Measurements from ENCODE around the gene CLPTM1.

The CLPTM1 gene

GRCh38 chr19:45025264-45025663 is 70.1 kb downstream of the CLPTM1 start:
- no peak for DNase-seq (ENCODE audit: low spot score)
- in situ Hi-C loops (cut with MboI; ENCODE audit: low sequenced_read_pairs, unreplicated experiment) = no loop called here
- no peak for TF ChIP-seq CTCF (IDR thresholded peaks at IDR 0.05; ENCODE audit: borderline replicate concordance, control extremely low read depth, extremely low read depth, insufficient read depth, missing control alignments)

GRCh38 chr19:45027371-45027770 is 72.2 kb downstream of the CLPTM1 start:
- in situ Hi-C loops (cut with MboI; ENCODE audit: low sequenced_read_pairs, unreplicated experiment) = no loop called here
- DNase-seq (ENCODE audit: low spot score) = no peak
- TF ChIP-seq CTCF (IDR thresholded peaks at IDR 0.05; ENCODE audit: borderline replicate concordance, control extremely low read depth, extremely low read depth, insufficient read depth, missing control alignments) = no peak

DNA sequence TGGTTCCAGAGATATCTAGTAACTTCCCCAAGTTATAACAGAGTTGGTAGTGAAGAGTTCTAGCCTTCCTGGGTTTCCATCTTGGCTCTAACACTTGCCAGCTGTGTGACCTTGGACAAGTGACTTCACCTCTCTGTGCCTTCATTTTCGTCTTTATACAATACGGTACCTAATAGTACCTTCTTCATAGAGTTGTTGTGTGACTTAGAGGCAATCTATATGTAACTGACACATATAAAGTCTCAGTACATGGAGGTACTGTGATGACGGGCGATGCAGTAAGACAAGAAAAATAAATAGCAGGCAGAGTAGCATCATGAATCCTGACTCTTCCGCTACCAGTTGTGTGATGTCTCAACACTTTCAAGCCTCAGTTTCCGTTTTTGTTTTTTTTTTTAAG is 75.6 kb downstream of the CLPTM1 start:
- in situ Hi-C loops (cut with MboI; ENCODE audit: low sequenced_read_pairs, unreplicated experiment) = no loop called here
- TF ChIP-seq CTCF (IDR thresholded peaks at IDR 0.05; ENCODE audit: borderline replicate concordance, control extremely low read depth, extremely low read depth, insufficient read depth, missing control alignments) = no peak
- no peak for DNase-seq (ENCODE audit: low spot score)

- no peak for DNase-seq (ENCODE audit: low spot score)
- in situ Hi-C loops (cut with MboI; ENCODE audit: low sequenced_read_pairs, unreplicated experiment) = no loop called here
- TF ChIP-seq CTCF (IDR thresholded peaks at IDR 0.05; ENCODE audit: borderline replicate concordance, control extremely low read depth, extremely low read depth, insufficient read depth, missing control alignments) = no peak
Observed at GRCh38 chr19:45032421-45032820, 77.2 kb downstream of the CLPTM1 start.

DNA sequence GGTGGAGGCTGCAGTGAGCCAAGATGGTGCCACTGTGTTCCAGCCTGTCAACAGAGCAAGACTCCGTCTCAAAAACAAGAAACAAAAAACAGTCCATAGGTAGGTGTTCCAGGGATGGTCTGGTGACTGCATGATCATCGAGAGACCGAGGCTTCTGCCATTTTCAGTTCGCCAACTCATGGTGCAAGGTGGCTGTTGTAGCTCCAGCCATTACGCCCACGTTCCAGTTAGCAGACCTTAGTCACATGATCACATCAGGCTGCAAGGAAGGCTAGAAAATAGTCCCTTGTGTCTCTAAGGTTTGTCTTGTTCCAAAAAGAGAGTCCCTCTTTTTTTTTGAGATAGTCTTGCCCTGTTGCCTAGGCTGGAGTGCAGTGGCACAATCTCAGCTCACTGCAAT is 80.6 kb downstream of the CLPTM1 start:
- no peak for DNase-seq (ENCODE audit: low spot score)
- in situ Hi-C loops (cut with MboI; ENCODE audit: low sequenced_read_pairs, unreplicated experiment) = no loop called here
- TF ChIP-seq CTCF (IDR thresholded peaks at IDR 0.05; ENCODE audit: borderline replicate concordance, control extremely low read depth, extremely low read depth, insufficient read depth, missing control alignments) = no peak

DNA sequence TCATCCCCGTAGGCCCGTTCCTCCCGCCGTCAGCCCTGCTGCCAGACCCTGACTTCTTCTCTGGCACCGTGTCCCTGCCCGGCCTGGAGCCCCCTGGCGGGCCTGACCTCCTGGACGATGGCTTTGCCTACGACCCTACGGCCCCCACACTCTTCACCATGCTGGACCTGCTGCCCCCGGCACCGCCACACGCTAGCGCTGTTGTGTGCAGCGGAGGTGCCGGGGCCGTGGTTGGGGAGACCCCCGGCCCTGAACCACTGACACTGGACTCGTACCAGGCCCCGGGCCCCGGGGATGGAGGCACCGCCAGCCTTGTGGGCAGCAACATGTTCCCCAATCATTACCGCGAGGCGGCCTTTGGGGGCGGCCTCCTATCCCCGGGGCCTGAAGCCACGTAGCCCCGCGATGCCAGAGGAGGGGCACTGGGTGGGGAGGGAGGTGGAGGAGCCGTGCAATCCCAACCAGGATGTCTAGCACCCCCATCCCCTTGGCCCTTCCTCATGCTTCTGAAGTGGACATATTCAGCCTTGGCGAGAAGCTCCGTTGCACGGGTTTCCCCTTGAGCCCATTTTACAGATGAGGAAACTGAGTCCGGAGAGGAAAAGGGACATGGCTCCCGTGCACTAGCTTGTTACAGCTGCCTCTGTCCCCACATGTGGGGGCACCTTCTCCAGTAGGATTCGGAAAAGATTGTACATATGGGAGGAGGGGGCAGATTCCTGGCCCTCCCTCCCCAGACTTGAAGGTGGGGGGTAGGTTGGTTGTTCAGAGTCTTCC is 82.4 kb downstream of the CLPTM1 start:
- no peak for TF ChIP-seq CTCF (IDR thresholded peaks at IDR 0.05; ENCODE audit: borderline replicate concordance, control extremely low read depth, extremely low read depth, insufficient read depth, missing control alignments)
- in situ Hi-C loops (cut with MboI; ENCODE audit: low sequenced_read_pairs, unreplicated experiment) = no loop called here
- DNase-seq (ENCODE audit: low spot score) = no peak

Measured in GM13976 (cell line).